Stomach (tissue), 4 donors: ENCODE results near the gene CAB39.

Experiments
- EP300 ChIP-seq: sonication (generic); formaldehyde crosslinking; IDR thresholded peaks from one replicate; pipeline ENCODE4 v1.6.1; 2017; ENCODE audit warnings: antibody characterized with exemption
- POLR2A ChIP-seq, 4 donors: fragments of 450-650 bp; IDR thresholded peaks; one replicate each; pipeline ENCODE4 v1.6.1; 2016; ENCODE audit warnings: antibody characterized with exemption in 4 of 4, control low read depth in 2 of 4, mild to moderate bottlenecking in 1 of 4, moderate library complexity in 1 of 4
- POLR2AphosphoS5 ChIP-seq, 3 donors: sonication (generic); formaldehyde crosslinking; IDR thresholded peaks; one replicate each; pipeline ENCODE4 v1.6.1; 2016; ENCODE audit warnings: antibody characterized with exemption in 3 of 3
- TF ChIP-seq, protein P1 (sequence below), 7 experiments: fragments of 450-650 bp in 4 of 7; fragments of 200-600 bp in 3 of 7; sonication (generic) in 3 of 7; IDR thresholded peaks; one replicate each; pipeline ENCODE4 v1.5.1; 2016 to 2019; ENCODE audit warnings: antibody characterized with exemption in 7 of 7, control low read depth in 2 of 7, mild to moderate bottlenecking in 1 of 7

DNA sequence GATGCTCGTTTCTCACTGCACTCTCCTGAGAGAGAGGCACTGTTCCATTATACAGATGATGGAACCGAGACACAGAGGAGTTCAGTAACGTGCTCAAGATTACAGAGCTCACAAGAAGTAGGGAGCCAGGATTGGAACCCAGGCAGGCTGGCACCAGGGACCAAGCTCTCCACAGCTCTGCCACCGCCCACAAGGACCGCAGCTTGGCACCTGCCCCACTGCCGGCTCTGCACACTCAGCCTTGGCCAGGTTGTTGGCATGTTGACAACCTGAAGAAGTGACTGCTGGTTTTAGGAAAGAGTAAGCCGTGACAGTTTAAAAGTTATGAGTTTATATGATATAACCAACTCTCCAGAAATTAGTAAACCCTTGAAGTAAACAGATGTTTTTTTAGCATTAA lies 104.1 kb downstream of the CAB39 start:
- TF ChIP-seq, protein P1, sequence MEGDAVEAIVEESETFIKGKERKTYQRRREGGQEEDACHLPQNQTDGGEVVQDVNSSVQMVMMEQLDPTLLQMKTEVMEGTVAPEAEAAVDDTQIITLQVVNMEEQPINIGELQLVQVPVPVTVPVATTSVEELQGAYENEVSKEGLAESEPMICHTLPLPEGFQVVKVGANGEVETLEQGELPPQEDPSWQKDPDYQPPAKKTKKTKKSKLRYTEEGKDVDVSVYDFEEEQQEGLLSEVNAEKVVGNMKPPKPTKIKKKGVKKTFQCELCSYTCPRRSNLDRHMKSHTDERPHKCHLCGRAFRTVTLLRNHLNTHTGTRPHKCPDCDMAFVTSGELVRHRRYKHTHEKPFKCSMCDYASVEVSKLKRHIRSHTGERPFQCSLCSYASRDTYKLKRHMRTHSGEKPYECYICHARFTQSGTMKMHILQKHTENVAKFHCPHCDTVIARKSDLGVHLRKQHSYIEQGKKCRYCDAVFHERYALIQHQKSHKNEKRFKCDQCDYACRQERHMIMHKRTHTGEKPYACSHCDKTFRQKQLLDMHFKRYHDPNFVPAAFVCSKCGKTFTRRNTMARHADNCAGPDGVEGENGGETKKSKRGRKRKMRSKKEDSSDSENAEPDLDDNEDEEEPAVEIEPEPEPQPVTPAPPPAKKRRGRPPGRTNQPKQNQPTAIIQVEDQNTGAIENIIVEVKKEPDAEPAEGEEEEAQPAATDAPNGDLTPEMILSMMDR (IDR thresholded peaks at IDR 0.05), result no peak
- TF ChIP-seq POLR2AphosphoS5 (IDR thresholded peaks at IDR 0.05) (no peak), POLR2A (IDR thresholded peaks at IDR 0.05) (no peak), EP300 (no peak)
